HG02885 (cell line): ENCODE measurements around the gene SLX4IP.
A peak's percentile ranks its signal among the peaks of the same experiment; 100 is the strongest.

Experiments used
- ATAC-seq: cut with Tn5 transposase; IDR thresholded peaks from one replicate; pipeline ENCODE4 v1.9.1; 2021; ENCODE audit warnings: mild to moderate bottlenecking; ENCODE audit not compliant: unreplicated experiment, poor library complexity

Gene SLX4IP

GRCh38 chr20:10427060-10427692 is 7.9 kb upstream of the SLX4IP start:
- ATAC-seq = no peak

DNA sequence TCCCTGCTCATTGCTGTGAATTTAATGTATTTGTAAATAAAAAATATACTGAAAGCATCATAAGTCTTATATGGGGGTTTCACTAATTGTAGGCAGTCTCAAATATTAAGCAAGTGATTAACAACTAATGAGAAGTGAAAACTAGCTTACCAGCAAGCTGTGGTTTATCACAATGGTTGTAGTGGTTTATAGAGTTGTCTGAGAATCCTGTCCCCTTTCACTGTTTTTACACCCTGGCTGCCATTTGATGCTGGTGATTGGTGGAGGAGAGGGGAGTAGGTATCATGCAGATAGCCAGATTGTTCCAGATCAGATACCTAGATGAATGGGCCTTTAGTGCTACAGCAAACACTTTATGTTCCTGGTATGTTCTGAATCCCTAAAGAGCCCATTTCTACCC is 7.1 kb upstream of the SLX4IP start:
- ATAC-seq = peak; percentile 32

- ATAC-seq = no peak
These were observed 5.6 kb upstream of the SLX4IP start for GRCh38 chr20:10429443-10429981.

- ATAC-seq = no peak
These were observed 5.1 kb upstream of the SLX4IP start for GRCh38 chr20:10430000-10430466.

DNA sequence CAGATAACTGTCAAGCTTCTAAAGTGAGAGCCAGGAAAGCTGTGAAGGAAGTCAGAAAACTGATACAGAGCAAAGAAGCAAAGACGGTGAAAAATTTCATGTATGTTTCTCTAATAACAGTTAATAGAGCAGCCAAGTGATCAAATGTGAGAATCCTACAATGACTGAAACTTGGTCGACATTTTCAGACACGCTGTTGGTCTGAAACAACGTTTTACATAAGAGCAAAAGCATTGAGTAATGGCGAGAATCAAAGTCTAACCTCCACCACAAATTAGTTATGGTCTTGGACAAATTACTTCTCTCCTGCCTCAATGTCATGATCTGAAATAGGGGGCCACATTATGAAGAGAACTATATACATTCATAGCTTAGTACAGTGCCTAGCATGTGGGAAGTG is 4.4 kb upstream of the SLX4IP start:
- no peak for ATAC-seq

DNA sequence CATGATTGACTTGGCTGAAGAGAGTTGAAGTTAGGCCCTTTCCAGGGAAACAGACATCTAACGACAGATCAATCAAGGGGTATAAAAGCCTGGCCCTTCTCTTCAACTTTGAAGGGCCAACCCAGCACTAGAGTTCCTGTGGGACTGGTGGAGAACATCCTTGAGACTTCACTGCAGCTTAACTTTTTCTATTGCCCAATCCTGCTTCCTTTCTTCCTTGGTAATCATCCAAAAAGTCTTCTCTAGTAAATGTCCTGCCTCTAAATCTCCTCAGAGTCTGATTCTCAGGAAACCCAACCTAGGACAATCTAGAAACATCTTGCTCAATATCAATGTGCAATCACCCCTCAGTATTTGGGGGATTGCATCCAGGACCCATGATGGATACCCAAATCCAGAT is 3.0 kb upstream of the SLX4IP start:
- no peak for ATAC-seq

- ATAC-seq = no peak
These were observed 2.0 kb upstream of the SLX4IP start for GRCh38 chr20:10433014-10433622.

- ATAC-seq = peak; percentile 61
These were observed 1.3 kb upstream of the SLX4IP start, which contains the start of gene MKKS for GRCh38 chr20:10433623-10434466. Gene MKKS (minus strand): TSS chr20:10434222. CDS start chr20:10413514, 20,708 bp downstream.

GRCh38 chr20:10434467-10434831 is 656 bp upstream of the SLX4IP start:
- ATAC-seq = peak; percentile 38

DNA sequence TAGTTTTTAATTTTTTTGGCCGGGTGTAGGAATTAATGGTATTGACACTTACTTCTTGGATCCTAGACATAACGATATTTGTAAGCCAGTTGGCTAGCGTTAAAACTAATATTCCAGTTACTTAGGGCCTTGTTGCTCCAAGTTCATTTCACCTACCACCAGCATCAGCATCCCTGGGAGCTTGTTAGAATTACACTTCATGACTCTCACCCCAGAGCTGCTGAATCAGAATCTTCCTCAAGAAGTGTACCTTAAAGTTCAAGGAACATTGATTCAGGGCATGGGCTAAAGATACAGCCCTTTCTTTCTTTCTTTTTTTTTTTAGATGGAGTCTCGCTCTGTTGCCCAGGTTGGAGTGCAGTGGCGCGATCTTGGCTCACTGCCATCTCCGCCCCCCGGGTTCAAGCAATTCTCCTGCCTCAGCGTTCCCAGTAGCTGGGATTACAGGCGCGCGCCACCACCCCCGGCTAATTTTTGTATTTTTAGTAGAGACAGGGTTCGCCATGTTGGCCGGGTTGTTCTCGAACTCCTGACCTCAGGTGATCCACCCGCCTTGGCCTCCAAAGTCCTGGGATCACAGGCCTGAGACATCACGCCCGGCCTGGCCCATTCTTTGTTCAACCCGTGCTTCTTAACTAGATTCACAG is 1.1 kb downstream of the SLX4IP start:
- no peak for ATAC-seq

GRCh38 chr20:10438217-10438616 is 3.1 kb downstream of the SLX4IP start:
- no peak for ATAC-seq

- ATAC-seq = no peak
These were observed 8.8 kb downstream of the SLX4IP start for GRCh38 chr20:10443936-10444335.

- ATAC-seq = no peak
These were observed 10.7 kb downstream of the SLX4IP start for GRCh38 chr20:10445758-10446157.

DNA sequence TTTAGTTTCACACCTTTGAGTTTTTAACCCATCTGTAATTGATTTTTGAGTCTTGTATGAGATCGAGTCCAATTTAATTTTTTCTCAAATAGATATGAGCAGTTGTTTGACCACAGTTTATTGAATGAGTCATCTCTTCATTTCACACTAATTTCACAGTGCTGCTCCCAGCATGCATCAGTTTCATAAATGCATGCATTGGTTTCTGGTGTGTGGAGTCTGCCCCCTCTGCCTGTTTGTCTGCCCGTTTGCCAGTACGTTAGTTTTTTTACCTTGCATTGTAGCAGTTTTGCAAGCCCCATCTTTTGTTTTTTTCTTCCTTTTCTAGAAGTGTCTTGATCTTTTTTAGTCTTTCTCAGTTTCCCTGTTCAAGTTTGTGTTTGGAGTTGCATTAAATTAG is 11.9 kb downstream of the SLX4IP start:
- ATAC-seq = peak; percentile 99

- no peak for ATAC-seq
These were observed 13.4 kb downstream of the SLX4IP start for GRCh38 chr20:10448270-10449156.

GRCh38 chr20:10449270-10449669 is 14.2 kb downstream of the SLX4IP start:
- no peak for ATAC-seq

DNA sequence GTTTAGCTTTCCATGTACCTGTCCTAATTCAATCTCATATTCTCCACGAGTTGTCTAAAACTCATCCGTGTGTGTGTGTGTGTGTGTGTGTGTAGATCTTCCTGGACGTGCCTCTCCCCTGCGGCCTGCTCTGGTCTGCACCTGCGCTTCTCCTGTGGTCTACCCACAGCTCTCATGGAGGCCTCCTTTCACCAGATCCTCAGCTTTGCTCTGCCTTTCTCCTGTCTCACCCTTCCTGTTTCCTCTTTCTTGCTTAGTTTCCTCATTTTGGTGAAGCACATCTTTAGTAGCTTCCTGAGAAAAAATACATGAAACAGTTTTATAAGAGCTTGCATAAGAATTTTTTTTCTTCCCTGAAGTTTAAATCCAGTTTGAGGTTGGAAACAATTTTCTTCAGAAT is 18.1 kb downstream of the SLX4IP start:
- ATAC-seq = peak; percentile 98

GRCh38 chr20:10454151-10454750 is 19.1 kb downstream of the SLX4IP start:
- ATAC-seq = no peak

DNA sequence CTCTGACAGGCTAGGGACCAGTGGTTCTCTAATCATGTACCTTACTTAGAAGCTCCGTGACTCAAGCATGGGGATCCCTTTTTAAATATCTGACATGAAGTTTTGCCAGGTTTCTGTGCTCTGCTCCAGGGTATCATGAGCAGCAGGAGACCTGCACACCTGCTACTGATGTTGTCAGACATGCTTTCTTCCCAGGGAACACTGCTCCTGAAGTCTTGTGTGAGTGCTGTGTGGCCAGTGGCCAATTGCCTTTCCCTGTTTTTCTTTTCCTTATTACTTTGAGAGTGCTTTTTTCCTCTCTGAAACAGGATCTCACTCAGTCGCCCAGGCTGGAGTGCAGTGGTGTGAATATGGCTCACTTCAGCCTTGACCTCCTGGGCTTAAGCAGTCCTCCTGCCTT is 26.4 kb downstream of the SLX4IP start:
- no peak for ATAC-seq
